Gastroesophageal sphincter (tissue), 4 donors: Measurements from ENCODE around the gene RAB3B. TPM values are rescaled to one million over a fixed set of nuclear protein-coding genes. Genes with fewer than 3 reads are reported as not detected.

Experiments
- ATAC-seq: fragments of 150-250 bp; one replicate; pipeline ENCODE4 v1.9.1; 2016; ENCODE audit warnings: mild to moderate bottlenecking, moderate library complexity
- H3K27ac ChIP-seq, 4 donors: fragments of 200-600 bp; sonication (generic) in 3 of 4; 1 replicate in 3 of 4; 2 replicates in 1 of 4; pipeline ENCODE4 v1.5.1; 2016 to 2019
- H3K27me3 ChIP-seq: fragments of 200-600 bp; sonication (generic); one replicate; pipeline ENCODE4 v1.5.1; 2019
- H3K36me3 ChIP-seq, 2 donors: fragments of 200-600 bp; sonication (generic); one replicate each; pipeline ENCODE4 v1.5.1; 2019; ENCODE audit warnings: control low read depth in 1 of 2
- H3K4me1 ChIP-seq, 3 donors: fragments of 200-600 bp; sonication (generic); 1 replicate in 2 of 3; 2 replicates in 1 of 3; pipeline ENCODE4 v1.5.1; 2016 to 2019; ENCODE audit warnings: control low read depth in 2 of 3
- H3K4me3 ChIP-seq, 2 donors: fragments of 200-600 bp; sonication (generic); one replicate each; pipeline ENCODE4 v1.5.1; 2019; ENCODE audit warnings: mild to moderate bottlenecking in 1 of 2, moderate library complexity in 1 of 2
- H3K9me3 ChIP-seq, 3 donors: fragments of 200-600 bp; sonication (generic); one replicate each; pipeline ENCODE4 v1.5.1; 2017 to 2019; ENCODE audit warnings: control low read depth in 2 of 3
- CTCF ChIP-seq, 4 experiments: fragments of 200-600 bp in 2 of 4; fragments of 450-650 bp in 2 of 4; sonication (generic) in 1 of 4; IDR thresholded peaks; one replicate each; pipeline ENCODE4 v1.5.1; 2017 to 2019; ENCODE audit warnings: antibody characterized with exemption in 4 of 4, mild to moderate bottlenecking in 2 of 4, moderate library complexity in 2 of 4
- EP300 ChIP-seq: sonication (generic); formaldehyde crosslinking; IDR thresholded peaks from one replicate; pipeline ENCODE4 v1.6.1; 2017; ENCODE audit warnings: antibody characterized with exemption, mild to moderate bottlenecking
- POLR2A ChIP-seq, 2 donors: fragments of 450-650 bp; IDR thresholded peaks; one replicate each; pipeline ENCODE4 v1.6.1; 2017; ENCODE audit warnings: antibody characterized with exemption in 2 of 2, mild to moderate bottlenecking in 2 of 2, moderate library complexity in 1 of 2
- POLR2AphosphoS5 ChIP-seq: sonication (generic); formaldehyde crosslinking; IDR thresholded peaks from one replicate; pipeline ENCODE4 v1.6.1; 2017; ENCODE audit warnings: antibody characterized with exemption
- WGBS, 2 donors: methylation state at CpG; one replicate each; pipeline ENCODE4 v1.1.5; 2018; ENCODE audit warnings: low coverage in 1 of 2; 5-methylcytosine and 5-hydroxymethylcytosine counted together
- total RNA-seq, 4 donors: library from RNA; depleted of rRNA; stranded (reverse); fragments of >200 nt; gene quantifications; one replicate each; pipeline ENCODE4 v1.1.0, GENCODE V29; 2016

RAB3B gene, protein sequence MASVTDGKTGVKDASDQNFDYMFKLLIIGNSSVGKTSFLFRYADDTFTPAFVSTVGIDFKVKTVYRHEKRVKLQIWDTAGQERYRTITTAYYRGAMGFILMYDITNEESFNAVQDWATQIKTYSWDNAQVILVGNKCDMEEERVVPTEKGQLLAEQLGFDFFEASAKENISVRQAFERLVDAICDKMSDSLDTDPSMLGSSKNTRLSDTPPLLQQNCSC
- total RNA-seq, result under 1 TPM; under 0.01 to 0.81 (median 0.34) TPM

DNA sequence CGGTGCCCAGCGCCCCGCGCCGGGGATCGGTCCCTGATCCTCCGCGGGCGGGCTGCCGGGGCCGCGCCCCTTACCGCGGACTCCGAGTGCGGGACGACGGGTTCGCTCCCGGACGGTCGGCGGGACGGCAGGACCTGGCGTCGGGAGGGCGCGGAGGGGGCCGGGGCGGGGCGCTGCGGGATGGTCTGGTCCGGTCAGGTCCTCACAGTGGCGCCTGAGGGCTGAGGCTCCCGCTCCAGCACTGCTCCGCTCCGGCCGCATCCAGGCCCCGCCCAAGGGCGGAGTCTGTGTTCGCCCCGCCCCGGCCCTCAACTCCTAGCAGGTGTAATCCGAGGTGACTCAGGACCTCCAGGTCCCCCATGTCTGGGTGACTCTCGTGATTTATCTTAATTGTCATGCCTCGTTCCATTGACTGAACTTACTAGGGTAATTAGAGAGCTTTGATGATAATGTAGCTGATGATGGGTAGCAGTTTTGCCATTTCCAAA lies at the start of gene RAB3B:
Gene RAB3B, minus strand, starts transcription at position 223 of the 488 bp plus-strand sequence. CDS start 13,583 bp downstream, outside the sequence.
- H3K27me3 ChIP-seq, result peaks cover 63% of the 10 kb centered on the region
- no peak within 1 kb of the TSS for H3K27ac ChIP-seq
- TF ChIP-seq POLR2A (IDR thresholded peaks at IDR 0.05), result no peak
- no peak for TF ChIP-seq EP300
- TF ChIP-seq POLR2AphosphoS5, result no peak
- TF ChIP-seq CTCF (IDR thresholded peaks at IDR 0.05), result no peak
- peak within 1 kb of the TSS; percentile 17 to 50 for H3K4me3 ChIP-seq
- 17 to 20% methylated on average over 1 to 2 of the region's 46 CpGs for WGBS, 2 donors
- no peaks in the 10 kb centered on the region for H3K9me3 ChIP-seq
- peaks cover 0 to 10% (median 3%) of the 10 kb centered on the region in 3 donors for H3K4me1 ChIP-seq
- ATAC-seq, result peak; percentile 48
- H3K36me3 ChIP-seq, result no peaks in the 10 kb centered on the region

DNA sequence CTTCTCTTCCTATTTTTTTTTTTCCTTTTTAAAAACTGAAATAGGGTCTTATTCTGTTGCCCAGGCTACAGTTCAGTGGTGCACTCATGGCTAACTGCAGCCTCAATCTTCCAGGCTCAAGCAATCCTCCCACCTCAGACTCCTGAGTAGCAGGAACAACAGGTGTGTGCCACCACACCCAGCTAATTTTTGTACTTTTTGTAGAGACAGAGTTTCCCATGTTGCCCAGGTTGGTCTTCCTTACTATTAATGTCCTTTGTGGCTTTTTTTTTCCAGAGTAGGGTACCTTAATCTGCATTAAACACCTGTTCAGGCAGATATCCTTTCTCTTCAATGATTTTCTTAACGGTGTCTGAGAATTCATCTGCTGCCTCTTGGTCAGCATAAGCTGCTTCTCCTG lies 47.4 kb upstream of the RAB3B start:
- Histone ChIP-seq H3K36me3 (peaks cover 0 to 53% of the 10 kb centered on the region in 2 donors), H3K4me3 (no peak overlapping the region), H3K27me3 (no peaks in the 10 kb centered on the region), H3K9me3 (no peaks in the 10 kb centered on the region), H3K27ac (no peak overlapping the region), H3K4me1 (peaks cover 0 to 1% (median 0%) of the 10 kb centered on the region in 3 donors)
- 67 to 75% methylated on average over 1 of the region's 1 CpG for WGBS, 2 donors
- TF ChIP-seq CTCF (IDR thresholded peaks at IDR 0.05) (no peak), POLR2A (IDR thresholded peaks at IDR 0.05) (no peak), EP300 (no peak), POLR2AphosphoS5 (no peak)
- no peak for ATAC-seq

GRCh38 chr1:52037402-52037814 lies 46.9 kb upstream of the RAB3B start:
- Histone ChIP-seq H3K36me3 (peaks cover 0 to 53% of the 10 kb centered on the region in 2 donors), H3K27me3 (no peaks in the 10 kb centered on the region), H3K27ac (no peak overlapping the region), H3K9me3 (no peaks in the 10 kb centered on the region), H3K4me3 (no peak overlapping the region), H3K4me1 (peaks cover under 1 to 6% (median 3%) of the 10 kb centered on the region in 3 donors)
- 44 to 59% methylated on average over 1 to 2 of the region's 5 CpGs for WGBS, 2 donors
- no peak for TF ChIP-seq EP300
- TF ChIP-seq POLR2A (IDR thresholded peaks at IDR 0.05), result no peak
- no peak for TF ChIP-seq POLR2AphosphoS5
- no peak for TF ChIP-seq CTCF (IDR thresholded peaks at IDR 0.05)
- no peak for ATAC-seq

DNA sequence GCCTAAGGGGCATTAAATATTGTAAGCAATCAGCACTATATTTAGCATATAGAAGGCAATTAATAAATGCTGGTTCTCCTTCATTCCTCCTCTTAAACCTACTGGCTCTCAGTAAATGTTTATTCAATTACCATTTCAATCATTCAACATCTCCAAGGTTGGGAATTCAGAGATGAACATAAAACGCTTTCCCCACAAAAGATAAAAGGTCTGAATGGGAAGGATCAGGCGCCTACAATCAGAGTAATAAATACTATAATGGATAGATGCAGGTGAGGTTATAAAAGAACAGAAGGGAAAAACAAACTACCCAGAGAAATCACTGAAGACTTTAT lies 43.5 kb upstream of the RAB3B start:
- H3K36me3 ChIP-seq, result peaks cover 0 to 25% of the 10 kb centered on the region in 2 donors
- peaks cover 8 to 33% (median 12%) of the 10 kb centered on the region in 3 donors for H3K4me1 ChIP-seq
- no peak for ATAC-seq
- 90 to 92% methylated on average over 2 of the region's 2 CpGs for whole genome bisulfite sequencing, 2 donors
- H3K27ac ChIP-seq, result peak overlapping the region; percentile 87 to 93 (median 90)
- H3K27me3 ChIP-seq, result no peaks in the 10 kb centered on the region
- TF ChIP-seq EP300 (no peak), POLR2AphosphoS5 (no peak), CTCF (IDR thresholded peaks at IDR 0.05) (no peak), POLR2A (IDR thresholded peaks at IDR 0.05) (no peak)
- peak overlapping the region; percentile 65 to 86 for H3K4me3 ChIP-seq
- H3K9me3 ChIP-seq, result no peaks in the 10 kb centered on the region
